ENCODE results near the gene GAK. TPM values are rescaled to one million over a fixed set of nuclear protein-coding genes. Genes with fewer than 3 reads are reported as not detected.
"Not testable (repeated sequence)": the region's sequence is repeated elsewhere in the genome, so short reads cannot be mapped to it uniquely, and the experiment has no call there.

Gene GAK
- total RNA-seq, 1 donor from 2014 or later = 123 TPM

DNA sequence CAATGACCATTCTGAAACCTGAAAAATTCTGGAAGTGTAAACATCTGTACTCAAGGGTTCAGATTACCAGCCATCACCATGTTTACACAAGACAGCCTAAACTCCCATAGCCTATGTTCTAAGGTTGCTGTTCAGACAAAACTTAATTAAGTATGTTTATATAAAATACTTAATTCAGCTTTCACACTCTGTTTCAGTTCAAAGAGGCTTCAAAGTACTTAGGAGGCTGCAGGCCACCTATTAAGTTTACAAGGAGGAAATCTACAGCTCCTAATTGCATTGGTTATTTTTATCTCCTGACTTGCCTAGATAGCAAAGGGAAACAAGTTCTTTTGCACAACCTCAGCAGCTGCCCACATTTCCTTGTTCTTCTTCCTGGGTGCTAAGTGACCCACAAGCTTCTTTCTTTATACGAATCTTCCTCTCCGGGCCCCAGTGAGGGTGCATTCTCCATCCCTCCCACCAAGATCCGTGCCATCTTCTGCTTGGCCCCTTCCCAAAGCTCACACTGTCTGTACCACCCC lies 2.0 kb downstream of the GAK start:
- Mint-ChIP-seq H3K27ac (ENCODE audit: unreplicated experiment) (peak overlapping the region; percentile 31), H3K4me3 (ENCODE audit: unreplicated experiment) (peak overlapping the region; percentile 83), H3K27me3 (ENCODE audit: unreplicated experiment) (peaks cover 14% of the 10 kb centered on the region), H3K36me3 (ENCODE audit: unreplicated experiment) (no peaks in the 10 kb centered on the region), H3K4me1 (ENCODE audit: low read depth, unreplicated experiment) (peaks cover 29% of the 10 kb centered on the region), H3K9me3 (ENCODE audit: unreplicated experiment) (peaks cover 8% of the 10 kb centered on the region)
- TF ChIP-seq, protein P1, sequence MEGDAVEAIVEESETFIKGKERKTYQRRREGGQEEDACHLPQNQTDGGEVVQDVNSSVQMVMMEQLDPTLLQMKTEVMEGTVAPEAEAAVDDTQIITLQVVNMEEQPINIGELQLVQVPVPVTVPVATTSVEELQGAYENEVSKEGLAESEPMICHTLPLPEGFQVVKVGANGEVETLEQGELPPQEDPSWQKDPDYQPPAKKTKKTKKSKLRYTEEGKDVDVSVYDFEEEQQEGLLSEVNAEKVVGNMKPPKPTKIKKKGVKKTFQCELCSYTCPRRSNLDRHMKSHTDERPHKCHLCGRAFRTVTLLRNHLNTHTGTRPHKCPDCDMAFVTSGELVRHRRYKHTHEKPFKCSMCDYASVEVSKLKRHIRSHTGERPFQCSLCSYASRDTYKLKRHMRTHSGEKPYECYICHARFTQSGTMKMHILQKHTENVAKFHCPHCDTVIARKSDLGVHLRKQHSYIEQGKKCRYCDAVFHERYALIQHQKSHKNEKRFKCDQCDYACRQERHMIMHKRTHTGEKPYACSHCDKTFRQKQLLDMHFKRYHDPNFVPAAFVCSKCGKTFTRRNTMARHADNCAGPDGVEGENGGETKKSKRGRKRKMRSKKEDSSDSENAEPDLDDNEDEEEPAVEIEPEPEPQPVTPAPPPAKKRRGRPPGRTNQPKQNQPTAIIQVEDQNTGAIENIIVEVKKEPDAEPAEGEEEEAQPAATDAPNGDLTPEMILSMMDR (IDR thresholded peaks at IDR 0.05; ENCODE audit: partially characterized antibody, unreplicated experiment) = no peak
- DNase-seq = no peak

DNA sequence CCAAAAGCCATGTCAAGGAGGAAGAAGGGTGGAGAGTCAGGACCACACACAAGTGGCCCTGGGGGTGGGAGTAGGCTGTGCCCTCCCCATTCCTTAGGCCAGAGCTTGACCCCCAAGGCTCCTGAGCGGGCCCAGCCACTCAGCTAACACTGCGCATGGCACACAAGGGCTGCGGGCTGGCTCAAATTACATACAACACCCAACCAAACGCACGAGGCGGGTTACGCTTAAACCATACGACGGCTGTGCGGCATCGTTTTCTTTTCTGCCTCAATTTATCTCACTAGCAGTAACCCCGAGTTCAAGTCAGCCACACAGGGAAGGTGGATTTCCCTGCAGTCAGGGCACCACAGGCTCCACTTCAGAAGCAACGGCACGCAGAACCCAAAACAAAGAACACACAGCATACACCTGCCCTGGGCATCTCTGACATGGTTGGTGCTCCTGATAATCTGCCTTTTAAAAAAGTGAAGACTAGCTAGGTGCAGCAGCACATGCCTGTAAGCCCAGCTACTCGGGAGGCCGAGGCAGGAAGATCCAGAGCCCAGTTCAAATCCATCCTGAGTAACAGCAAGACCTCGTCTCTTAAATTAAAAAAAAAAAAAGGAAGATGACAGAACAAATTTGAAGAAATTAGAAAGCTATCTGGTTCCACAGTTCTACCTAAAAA lies 2.9 kb downstream of the GAK start:
- H3K27ac Mint-ChIP-seq (ENCODE audit: unreplicated experiment) = no peak overlapping the region
- TF ChIP-seq, protein P1 (IDR thresholded peaks at IDR 0.05; ENCODE audit: partially characterized antibody, unreplicated experiment) = no peak
- no peak overlapping the region for H3K4me3 Mint-ChIP-seq (ENCODE audit: unreplicated experiment)
- peaks cover 14% of the 10 kb centered on the region for H3K27me3 Mint-ChIP-seq (ENCODE audit: unreplicated experiment)
- peaks cover 14% of the 10 kb centered on the region for H3K9me3 Mint-ChIP-seq (ENCODE audit: unreplicated experiment)
- no peak for DNase-seq
- H3K4me1 Mint-ChIP-seq (ENCODE audit: low read depth, unreplicated experiment) = peaks cover 37% of the 10 kb centered on the region
- no peaks in the 10 kb centered on the region for H3K36me3 Mint-ChIP-seq (ENCODE audit: unreplicated experiment)

DNA sequence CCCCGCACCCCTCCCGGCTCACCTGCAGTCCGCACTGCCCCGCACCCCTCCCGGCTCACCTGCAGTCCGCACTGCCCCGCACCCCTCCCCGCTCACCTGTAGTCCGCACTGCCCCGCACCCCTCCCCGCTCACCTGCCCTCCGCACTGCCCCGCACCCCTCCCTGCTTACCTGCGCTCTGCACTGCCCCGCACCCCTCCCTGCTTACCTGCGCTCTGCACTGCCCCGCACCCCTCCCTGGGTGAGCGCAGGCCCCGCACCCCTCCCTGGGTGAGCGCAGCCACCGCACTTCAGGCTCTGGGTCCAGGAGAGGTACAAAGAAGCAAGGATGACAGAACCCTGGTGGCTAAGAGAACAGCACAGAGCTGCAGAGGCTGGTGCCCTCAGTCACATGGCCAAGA lies 4.5 kb downstream of the GAK start:
- DNase-seq; H3K27ac Mint-ChIP-seq (ENCODE audit: unreplicated experiment); H3K9me3 Mint-ChIP-seq (ENCODE audit: unreplicated experiment); H3K4me3 Mint-ChIP-seq (ENCODE audit: unreplicated experiment); H3K27me3 Mint-ChIP-seq (ENCODE audit: unreplicated experiment); H3K36me3 Mint-ChIP-seq (ENCODE audit: unreplicated experiment): not testable (repeated sequence)
- H3K4me1 Mint-ChIP-seq (ENCODE audit: low read depth, unreplicated experiment) = peaks cover 33% of the 10 kb centered on the region

DNA sequence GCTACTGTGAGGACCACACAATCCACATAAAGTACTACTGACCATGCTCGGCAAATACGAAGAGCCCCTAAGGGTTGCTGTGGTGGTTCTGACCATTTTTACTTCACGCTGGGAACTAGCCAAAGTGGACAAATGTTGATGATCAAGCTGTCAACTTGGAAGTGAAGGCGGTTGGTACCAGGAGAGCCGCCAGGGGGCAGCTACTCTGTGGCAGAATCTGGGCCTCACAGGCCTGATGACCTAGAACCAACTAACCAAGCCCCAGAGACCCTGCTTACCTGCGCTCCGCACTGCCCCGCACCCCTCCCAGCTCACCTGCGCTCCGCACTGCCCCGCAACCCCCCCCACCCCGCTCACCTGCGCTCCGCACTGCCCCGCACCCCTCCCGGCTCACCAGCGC lies 5.6 kb downstream of the GAK start:
- TF ChIP-seq, protein P1 (IDR thresholded peaks at IDR 0.05; ENCODE audit: partially characterized antibody, unreplicated experiment) = peak; percentile 50
- peak overlapping the region; percentile 69 for H3K27ac Mint-ChIP-seq (ENCODE audit: unreplicated experiment)

DNA sequence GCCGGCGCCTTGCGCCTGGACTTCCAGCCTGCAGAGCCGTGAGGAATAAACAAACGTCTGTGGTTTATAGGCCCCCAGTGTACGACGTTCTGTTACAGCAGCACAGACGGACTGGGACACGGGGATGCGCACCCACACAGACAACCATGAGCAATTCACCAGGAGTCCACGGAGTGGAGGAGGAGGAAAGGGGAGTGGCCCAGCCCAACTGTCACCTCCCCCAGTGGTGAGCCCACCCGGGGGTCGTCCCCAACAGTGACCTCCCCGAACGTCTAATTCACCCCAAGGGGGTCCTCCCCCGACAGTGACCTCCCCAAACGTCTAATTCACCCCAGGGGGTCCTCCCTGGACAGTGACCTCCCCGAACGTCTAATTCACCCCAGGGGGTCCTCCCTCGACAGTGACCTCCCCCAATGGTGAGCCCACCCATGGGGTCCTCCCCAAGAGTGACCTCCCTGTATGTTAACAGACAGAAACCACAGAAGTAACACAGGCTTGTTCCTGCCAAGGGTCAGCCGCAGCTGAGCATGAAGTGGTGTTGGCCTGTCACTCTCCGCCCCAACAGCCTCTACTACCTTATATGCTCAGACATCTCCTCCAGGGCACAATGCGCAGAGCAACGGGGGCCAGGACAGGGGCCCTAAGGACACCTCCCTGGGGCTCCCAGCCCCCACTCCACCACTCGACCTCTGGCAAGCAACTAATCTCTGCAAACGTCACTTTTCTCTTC lies 6.2 kb downstream of the GAK start:
- no peaks in the 10 kb centered on the region for H3K36me3 Mint-ChIP-seq (ENCODE audit: unreplicated experiment)
- H3K27me3 Mint-ChIP-seq (ENCODE audit: unreplicated experiment) = peaks cover 4% of the 10 kb centered on the region
- DNase-seq = no peak
- H3K9me3 Mint-ChIP-seq (ENCODE audit: unreplicated experiment) = peaks cover 10% of the 10 kb centered on the region
- H3K27ac Mint-ChIP-seq (ENCODE audit: unreplicated experiment) = peak overlapping the region; percentile 75
- peak overlapping the region; percentile 73 for H3K4me3 Mint-ChIP-seq (ENCODE audit: unreplicated experiment)
- H3K4me1 Mint-ChIP-seq (ENCODE audit: low read depth, unreplicated experiment) = peaks cover 31% of the 10 kb centered on the region
- TF ChIP-seq, protein P1 (IDR thresholded peaks at IDR 0.05; ENCODE audit: partially characterized antibody, unreplicated experiment) = no peak

More for the DNA sequence above, 5.6 kb downstream of the GAK start:
- peaks cover 7% of the 10 kb centered on the region for H3K27me3 Mint-ChIP-seq (ENCODE audit: unreplicated experiment)
- H3K36me3 Mint-ChIP-seq (ENCODE audit: unreplicated experiment) = no peaks in the 10 kb centered on the region
- peak overlapping the region; percentile 73 for H3K4me3 Mint-ChIP-seq (ENCODE audit: unreplicated experiment)
- peaks cover 33% of the 10 kb centered on the region for H3K4me1 Mint-ChIP-seq (ENCODE audit: low read depth, unreplicated experiment)
- peak; percentile 70 for DNase-seq
- peaks cover 11% of the 10 kb centered on the region for H3K9me3 Mint-ChIP-seq (ENCODE audit: unreplicated experiment)

All from glutamatergic neuron (in vitro differentiated cells).